Activated T-cell treated with anti-CD3 and anti-CD28 coated beads, Interleukin-2, amount 50 U/mL, for 1 hour (primary cell): ENCODE results near the gene CFL2.
"Not testable (repeated sequence)": the region's sequence is repeated elsewhere in the genome, so short reads cannot be mapped to it uniquely, and the experiment has no call there.

Experiments used
- DNase-seq: peaks from one replicate; pipeline ENCODE4 v3.0.0-alpha.2; 2020

The CFL2 gene

GRCh38 chr14:34711169-34711568, 3.2 kb downstream of the CFL2 start:
- no peak for DNase-seq

GRCh38 chr14:34710744-34711143, 3.6 kb downstream of the CFL2 start:
- no peak for DNase-seq

- no peak for DNase-seq
Measured at GRCh38 chr14:34710006-34710405, 4.4 kb downstream of the CFL2 start.

GRCh38 chr14:34707722-34708121, 6.7 kb downstream of the CFL2 start:
- no peak for DNase-seq

GRCh38 chr14:34701808-34702207, 12.6 kb downstream of the CFL2 start:
- DNase-seq = no peak

- no peak for DNase-seq
Measured at GRCh38 chr14:34700622-34701130, 13.7 kb downstream of the CFL2 start.

GRCh38 chr14:34699873-34700621, 14.3 kb downstream of the CFL2 start:
- no peak for DNase-seq

- not testable (repeated sequence) for DNase-seq
Measured at GRCh38 chr14:34694216-34694615, 20.2 kb downstream of the CFL2 start.

- peak; percentile 23 for DNase-seq
Measured at GRCh38 chr14:34693228-34693939, 21.0 kb downstream of the CFL2 start.

- no peak for DNase-seq
Measured at GRCh38 chr14:34692898-34693227, 21.5 kb downstream of the CFL2 start.

- no peak for DNase-seq
Measured at GRCh38 chr14:34692348-34692747, 22.0 kb downstream of the CFL2 start.

- DNase-seq = no peak
Measured at GRCh38 chr14:34691206-34691605, 23.2 kb downstream of the CFL2 start.

- DNase-seq = no peak
Measured at GRCh38 chr14:34688470-34689206, 25.8 kb downstream of the CFL2 start.

- DNase-seq = no peak
Measured at GRCh38 chr14:34685819-34686428, 28.5 kb downstream of the CFL2 start.

GRCh38 chr14:34684578-34684977, 29.8 kb downstream of the CFL2 start:
- DNase-seq = no peak

GRCh38 chr14:34682787-34683321, 31.5 kb downstream of the CFL2 start:
- DNase-seq = no peak

GRCh38 chr14:34680806-34681479, 33.5 kb downstream of the CFL2 start:
- DNase-seq = no peak

GRCh38 chr14:34678735-34679134, 35.7 kb downstream of the CFL2 start:
- no peak for DNase-seq

GRCh38 chr14:34678306-34678705, 36.1 kb downstream of the CFL2 start:
- no peak for DNase-seq

- no peak for DNase-seq
Measured at GRCh38 chr14:34676516-34677211, 37.7 kb downstream of the CFL2 start.

GRCh38 chr14:34673702-34674101, 40.7 kb downstream of the CFL2 start:
- no peak for DNase-seq

GRCh38 chr14:34671716-34672115, 42.7 kb downstream of the CFL2 start:
- DNase-seq = no peak
